ENCODE measurements around the gene SYNE1.

DNA sequence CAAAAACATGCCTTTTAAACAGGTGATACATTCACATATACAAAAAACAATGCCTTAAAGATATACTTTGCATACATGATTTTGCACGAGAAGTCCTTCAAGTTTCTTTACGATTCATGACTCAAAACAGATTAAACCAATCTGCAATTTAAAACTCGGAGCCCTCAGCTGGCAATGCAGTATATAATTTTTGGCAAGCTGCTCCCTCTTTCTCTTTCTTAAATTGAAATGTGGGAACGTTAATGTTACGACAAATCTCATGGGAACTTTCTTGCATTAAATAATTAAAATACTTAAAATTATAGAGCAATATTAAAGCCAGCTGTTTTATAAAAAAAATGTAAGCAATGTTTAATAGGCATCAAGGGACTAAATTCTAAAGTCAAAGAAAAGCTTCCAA is 495.1 kb downstream of the SYNE1 start:
- no peak for TF ChIP-seq POLR2AphosphoS5 (IDR thresholded peaks at IDR 0.05)
- TF ChIP-seq, protein P1, sequence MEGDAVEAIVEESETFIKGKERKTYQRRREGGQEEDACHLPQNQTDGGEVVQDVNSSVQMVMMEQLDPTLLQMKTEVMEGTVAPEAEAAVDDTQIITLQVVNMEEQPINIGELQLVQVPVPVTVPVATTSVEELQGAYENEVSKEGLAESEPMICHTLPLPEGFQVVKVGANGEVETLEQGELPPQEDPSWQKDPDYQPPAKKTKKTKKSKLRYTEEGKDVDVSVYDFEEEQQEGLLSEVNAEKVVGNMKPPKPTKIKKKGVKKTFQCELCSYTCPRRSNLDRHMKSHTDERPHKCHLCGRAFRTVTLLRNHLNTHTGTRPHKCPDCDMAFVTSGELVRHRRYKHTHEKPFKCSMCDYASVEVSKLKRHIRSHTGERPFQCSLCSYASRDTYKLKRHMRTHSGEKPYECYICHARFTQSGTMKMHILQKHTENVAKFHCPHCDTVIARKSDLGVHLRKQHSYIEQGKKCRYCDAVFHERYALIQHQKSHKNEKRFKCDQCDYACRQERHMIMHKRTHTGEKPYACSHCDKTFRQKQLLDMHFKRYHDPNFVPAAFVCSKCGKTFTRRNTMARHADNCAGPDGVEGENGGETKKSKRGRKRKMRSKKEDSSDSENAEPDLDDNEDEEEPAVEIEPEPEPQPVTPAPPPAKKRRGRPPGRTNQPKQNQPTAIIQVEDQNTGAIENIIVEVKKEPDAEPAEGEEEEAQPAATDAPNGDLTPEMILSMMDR (IDR thresholded peaks at IDR 0.05; ENCODE audit: poor library complexity, severe bottlenecking), result no peak
- TF ChIP-seq, protein P2, sequence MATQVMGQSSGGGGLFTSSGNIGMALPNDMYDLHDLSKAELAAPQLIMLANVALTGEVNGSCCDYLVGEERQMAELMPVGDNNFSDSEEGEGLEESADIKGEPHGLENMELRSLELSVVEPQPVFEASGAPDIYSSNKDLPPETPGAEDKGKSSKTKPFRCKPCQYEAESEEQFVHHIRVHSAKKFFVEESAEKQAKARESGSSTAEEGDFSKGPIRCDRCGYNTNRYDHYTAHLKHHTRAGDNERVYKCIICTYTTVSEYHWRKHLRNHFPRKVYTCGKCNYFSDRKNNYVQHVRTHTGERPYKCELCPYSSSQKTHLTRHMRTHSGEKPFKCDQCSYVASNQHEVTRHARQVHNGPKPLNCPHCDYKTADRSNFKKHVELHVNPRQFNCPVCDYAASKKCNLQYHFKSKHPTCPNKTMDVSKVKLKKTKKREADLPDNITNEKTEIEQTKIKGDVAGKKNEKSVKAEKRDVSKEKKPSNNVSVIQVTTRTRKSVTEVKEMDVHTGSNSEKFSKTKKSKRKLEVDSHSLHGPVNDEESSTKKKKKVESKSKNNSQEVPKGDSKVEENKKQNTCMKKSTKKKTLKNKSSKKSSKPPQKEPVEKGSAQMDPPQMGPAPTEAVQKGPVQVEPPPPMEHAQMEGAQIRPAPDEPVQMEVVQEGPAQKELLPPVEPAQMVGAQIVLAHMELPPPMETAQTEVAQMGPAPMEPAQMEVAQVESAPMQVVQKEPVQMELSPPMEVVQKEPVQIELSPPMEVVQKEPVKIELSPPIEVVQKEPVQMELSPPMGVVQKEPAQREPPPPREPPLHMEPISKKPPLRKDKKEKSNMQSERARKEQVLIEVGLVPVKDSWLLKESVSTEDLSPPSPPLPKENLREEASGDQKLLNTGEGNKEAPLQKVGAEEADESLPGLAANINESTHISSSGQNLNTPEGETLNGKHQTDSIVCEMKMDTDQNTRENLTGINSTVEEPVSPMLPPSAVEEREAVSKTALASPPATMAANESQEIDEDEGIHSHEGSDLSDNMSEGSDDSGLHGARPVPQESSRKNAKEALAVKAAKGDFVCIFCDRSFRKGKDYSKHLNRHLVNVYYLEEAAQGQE (IDR thresholded peaks at IDR 0.05; ENCODE audit: borderline replicate concordance), result no peak
- TF ChIP-seq RAD21 (conservative IDR thresholded peaks at IDR 0.05), result no peak
- TF ChIP-seq TAF1 (IDR thresholded peaks at IDR 0.05; ENCODE audit: low read depth), result no peak
- TF ChIP-seq EZH2 (IDR thresholded peaks at IDR 0.05; ENCODE audit: borderline replicate concordance, insufficient read depth, low read length, poor library complexity, severe bottlenecking), result no peak
